NT2/D1 (cell line): Measurements from ENCODE around the gene FAM174C.
"Not testable (repeated sequence)": the region's sequence is repeated elsewhere in the genome, so short reads cannot be mapped to it uniquely, and the experiment has no call there.

Experiments used
- DNase-seq: peaks from one replicate; pipeline ENCODE4 v3.0.0-alpha.2; 2011; ENCODE audit warnings: low read depth, low spot score
- H3K27me3 ChIP-seq: 2 replicates; pipeline ENCODE4 v1.6.0; 2011; ENCODE audit warnings: mild to moderate bottlenecking; ENCODE audit not compliant: insufficient read length, insufficient read depth
- H3K36me3 ChIP-seq: 2 replicates; pipeline ENCODE4 v1.6.1; 2011; ENCODE audit warnings: mild to moderate bottlenecking, low read length, mixed read lengths; ENCODE audit not compliant: insufficient read depth, insufficient read length
- H3K4me1 ChIP-seq: 2 replicates; pipeline ENCODE4 v1.5.1; 2011; ENCODE audit not compliant: insufficient read depth, insufficient read length
- H3K4me3 ChIP-seq: 2 replicates; pipeline ENCODE4 v1.5.1; 2011; ENCODE audit warnings: low read depth; ENCODE audit not compliant: insufficient read length
- H3K9ac ChIP-seq: 2 replicates; pipeline ENCODE4 v1.6.0; 2011; ENCODE audit warnings: low read depth; ENCODE audit not compliant: insufficient read length
- H3K9me3 ChIP-seq: 2 replicates; pipeline ENCODE4 v1.5.1; 2011; ENCODE audit warnings: mild to moderate bottlenecking, low read length; ENCODE audit not compliant: insufficient read depth
- SUZ12 ChIP-seq: IDR thresholded peaks from 2 replicates; pipeline ENCODE4 v1.6.1; 2011; ENCODE audit not compliant: insufficient read length, insufficient read depth; ENCODE audit errors: extremely low read depth
- YY1 ChIP-seq: IDR thresholded peaks from 2 replicates; pipeline ENCODE4 v1.6.1; 2011; ENCODE audit not compliant: insufficient read length, insufficient read depth
- ZNF274 ChIP-seq: IDR thresholded peaks from 2 replicates; pipeline ENCODE4 v1.6.1; 2011; ENCODE audit warnings: mild to moderate bottlenecking, low read depth, low read length

Gene FAM174C

DNA sequence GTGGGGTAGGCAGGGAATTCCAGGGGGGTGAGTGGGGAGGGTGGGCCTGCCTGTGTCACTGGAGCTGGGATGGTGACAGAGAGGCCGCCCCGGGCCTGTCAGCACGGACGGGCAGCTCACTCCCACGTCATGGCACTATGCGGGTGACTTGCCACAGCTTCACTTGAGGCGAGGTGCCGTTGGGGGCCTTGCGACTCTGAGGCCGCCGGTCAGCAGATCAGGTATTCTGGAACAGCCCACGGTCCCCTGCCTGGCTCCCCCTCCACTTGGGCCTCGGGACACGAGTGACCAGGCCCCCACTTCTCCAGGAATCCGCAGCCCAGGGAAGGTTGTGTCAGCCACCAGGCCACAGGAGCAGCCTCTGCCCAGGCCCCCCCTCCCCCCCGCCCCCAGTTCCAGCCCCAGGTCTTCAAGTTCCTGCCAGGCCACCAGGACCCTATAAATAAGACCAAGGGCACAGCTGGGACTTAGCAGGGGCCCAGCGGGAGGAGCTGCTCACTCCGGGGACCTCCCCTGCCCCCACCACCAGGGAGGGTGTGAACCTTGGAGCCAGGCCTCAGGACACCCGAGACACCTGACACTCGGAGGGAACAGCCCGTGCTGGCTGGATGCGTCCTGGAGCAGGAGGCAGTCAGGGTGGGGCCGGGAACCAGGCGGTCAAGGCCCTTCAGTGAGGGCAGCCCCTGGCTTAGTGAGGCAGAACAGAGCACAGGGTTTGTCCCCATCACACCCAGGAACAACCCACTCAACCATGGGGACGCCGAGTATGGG is 29.7 kb upstream of the FAM174C start:
- H3K9ac ChIP-seq = peak overlapping the region; percentile 25
- TF ChIP-seq YY1 (no peak), SUZ12 (no peak), ZNF274 (no peak)
- peaks cover 3% of the 10 kb centered on the region for H3K27me3 ChIP-seq
- peaks cover 42% of the 10 kb centered on the region for H3K36me3 ChIP-seq
- no peaks in the 10 kb centered on the region for H3K9me3 ChIP-seq
- DNase-seq = no peak
- H3K4me1 ChIP-seq = peaks cover 34% of the 10 kb centered on the region
- no peak overlapping the region for H3K4me3 ChIP-seq

DNA sequence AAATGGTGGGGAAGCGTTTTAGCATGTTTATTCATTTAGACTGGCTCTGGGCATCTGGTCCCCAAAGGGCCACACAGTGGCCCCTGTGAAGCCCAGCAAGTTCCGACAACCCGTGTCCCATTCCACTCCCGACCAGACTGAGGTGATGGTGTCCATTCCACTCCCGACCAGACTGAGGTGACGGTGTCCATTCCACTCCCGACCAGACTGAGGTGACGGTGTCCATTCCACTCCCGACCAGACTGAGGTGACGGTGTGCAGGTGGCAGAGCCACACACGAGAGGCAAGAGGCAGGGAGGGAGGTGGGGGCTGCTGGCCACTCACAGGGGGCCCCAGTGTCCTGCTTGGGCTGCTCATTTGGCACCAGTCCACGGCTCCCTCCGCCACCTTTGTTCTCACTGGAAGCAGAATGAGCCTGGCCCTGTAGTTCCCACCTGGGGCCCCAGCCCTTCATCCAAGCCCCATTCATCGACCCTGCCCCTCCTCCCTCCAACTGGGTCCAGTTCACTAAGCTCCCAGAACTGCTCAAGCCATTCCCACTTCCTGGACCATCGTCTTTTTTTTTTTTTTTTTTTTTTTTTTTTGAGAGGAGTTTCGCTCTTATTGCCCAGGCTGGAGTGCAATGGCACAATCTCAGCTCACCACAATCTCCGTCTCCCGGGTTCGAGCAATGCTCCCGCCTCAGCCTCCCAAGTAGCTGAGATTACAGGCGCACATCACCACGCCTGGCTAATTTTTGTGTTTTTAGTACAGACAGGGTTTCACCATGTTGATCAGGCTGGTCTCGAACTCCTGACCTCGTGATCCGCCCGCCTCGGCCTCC is 28.9 kb upstream of the FAM174C start:
- DNase-seq = not testable (repeated sequence)

DNA sequence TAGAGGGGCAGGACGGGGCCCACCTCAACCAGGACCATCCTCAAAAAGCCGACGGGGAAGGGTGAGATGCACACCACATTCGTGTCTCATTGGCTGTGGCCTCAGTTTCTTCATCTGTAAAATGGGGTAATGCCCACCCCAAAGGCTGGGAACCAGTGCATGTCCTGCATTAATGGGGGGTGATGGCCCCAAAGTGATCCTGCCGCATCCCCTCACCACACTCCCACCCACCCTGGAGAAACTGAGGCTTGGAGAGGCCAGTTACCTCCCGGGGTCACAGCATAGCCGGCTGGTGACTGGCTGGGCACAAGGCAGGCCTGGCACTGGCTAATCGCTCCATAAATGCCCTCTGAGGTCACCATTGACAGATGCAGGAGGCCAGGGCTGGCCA is 27.6 kb upstream of the FAM174C start:
- H3K9ac ChIP-seq = peak overlapping the region; percentile 69
- H3K4me1 ChIP-seq = peaks cover 24% of the 10 kb centered on the region
- DNase-seq = no peak
- no peaks in the 10 kb centered on the region for H3K9me3 ChIP-seq
- peak overlapping the region; percentile 74 for H3K4me3 ChIP-seq
- H3K36me3 ChIP-seq = peaks cover 47% of the 10 kb centered on the region
- TF ChIP-seq YY1 = no peak
- no peak for TF ChIP-seq SUZ12
- no peak for TF ChIP-seq ZNF274
- H3K27me3 ChIP-seq = no peaks in the 10 kb centered on the region

More for the DNA sequence above, 28.9 kb upstream of the FAM174C start:
- Histone ChIP-seq H3K9ac (peak overlapping the region; percentile 14), H3K4me1 (peaks cover 30% of the 10 kb centered on the region), H3K36me3 (peaks cover 47% of the 10 kb centered on the region)
- not testable (repeated sequence) for H3K4me3 ChIP-seq, H3K9me3 ChIP-seq, H3K27me3 ChIP-seq

DNA sequence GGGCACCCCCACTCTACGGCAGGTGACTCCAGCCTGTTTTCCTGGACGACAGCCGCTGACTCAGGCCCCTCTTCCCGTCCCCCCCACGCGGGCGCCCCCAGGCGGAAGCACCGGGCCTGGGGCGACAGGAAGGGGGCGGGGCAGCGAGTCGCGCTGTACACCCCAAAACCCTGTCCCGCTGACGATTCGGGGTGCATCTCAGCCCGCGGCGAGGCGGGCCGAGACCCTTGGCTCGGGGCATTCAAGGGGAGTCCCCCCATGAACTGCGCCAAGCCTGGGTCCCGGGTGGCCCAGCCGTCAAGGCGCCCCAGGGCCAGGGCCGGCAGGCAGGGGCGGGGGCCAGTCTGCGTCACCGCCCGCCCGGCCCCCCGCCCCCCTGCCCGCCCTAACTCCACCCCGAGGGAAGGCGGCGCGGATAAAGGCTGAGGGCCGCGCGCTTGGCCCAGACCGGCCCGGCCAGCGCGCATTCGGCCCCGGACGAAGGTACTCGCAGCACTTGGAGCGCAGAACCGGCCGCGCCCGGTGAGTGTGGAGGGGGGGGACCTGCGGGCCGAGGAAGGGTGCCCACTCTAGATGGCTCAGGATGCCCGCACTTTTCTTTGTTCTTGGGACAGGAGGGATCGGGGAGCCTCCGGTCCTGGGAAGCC is 27.1 kb upstream of the FAM174C start, which contains the start of gene MIDN:
MIDN (plus strand) TSS at position 445 of the 647 bp plus-strand sequence. CDS start 1,714 bp downstream, outside the sequence.
- TF ChIP-seq YY1 = no peak
- TF ChIP-seq ZNF274 = no peak
- TF ChIP-seq SUZ12 = no peak
- H3K4me1 ChIP-seq = peaks cover 24% of the 10 kb centered on the region
- DNase-seq = no peak
- no peaks in the 10 kb centered on the region for H3K9me3 ChIP-seq
- no peaks in the 10 kb centered on the region for H3K27me3 ChIP-seq
- peaks cover 44% of the 10 kb centered on the region for H3K36me3 ChIP-seq
- peak within 1 kb of the TSS; percentile 93 for H3K9ac ChIP-seq
- H3K4me3 ChIP-seq = peak within 1 kb of the TSS; percentile 74

DNA sequence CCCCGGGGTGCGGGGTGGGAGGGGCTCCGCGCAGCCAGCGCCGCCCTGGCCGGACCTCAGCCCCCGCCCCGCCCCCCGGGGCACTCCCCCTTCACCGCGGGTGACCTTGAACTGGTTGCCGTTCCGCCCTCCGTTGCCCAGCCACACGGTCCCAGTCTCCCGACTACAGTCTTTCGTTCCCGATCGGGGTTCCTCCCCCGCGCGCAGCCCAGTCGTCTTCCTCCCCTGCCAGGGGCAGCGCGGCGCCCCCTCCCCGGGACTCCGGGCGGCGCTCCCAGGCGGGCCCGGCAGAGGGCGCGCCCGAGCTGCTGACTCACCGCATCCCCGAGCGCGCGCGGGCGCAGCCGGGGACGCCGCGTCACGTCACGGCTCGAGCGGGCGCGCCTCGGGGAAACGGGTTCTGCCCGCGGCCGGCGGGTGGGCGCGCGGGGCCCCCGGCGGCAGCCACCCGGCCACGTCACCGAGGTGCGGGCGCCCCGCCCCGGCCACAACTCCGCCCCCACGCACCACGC is 26.5 kb upstream of the FAM174C start:
- no peak for TF ChIP-seq SUZ12
- TF ChIP-seq YY1 = no peak
- no peak for TF ChIP-seq ZNF274
- Histone ChIP-seq H3K4me1 (peaks cover 28% of the 10 kb centered on the region), H3K4me3 (peak overlapping the region; percentile 74), H3K27me3 (no peaks in the 10 kb centered on the region), H3K9ac (peak overlapping the region; percentile 93), H3K36me3 (peaks cover 44% of the 10 kb centered on the region), H3K9me3 (no peaks in the 10 kb centered on the region)
- DNase-seq = no peak

DNA sequence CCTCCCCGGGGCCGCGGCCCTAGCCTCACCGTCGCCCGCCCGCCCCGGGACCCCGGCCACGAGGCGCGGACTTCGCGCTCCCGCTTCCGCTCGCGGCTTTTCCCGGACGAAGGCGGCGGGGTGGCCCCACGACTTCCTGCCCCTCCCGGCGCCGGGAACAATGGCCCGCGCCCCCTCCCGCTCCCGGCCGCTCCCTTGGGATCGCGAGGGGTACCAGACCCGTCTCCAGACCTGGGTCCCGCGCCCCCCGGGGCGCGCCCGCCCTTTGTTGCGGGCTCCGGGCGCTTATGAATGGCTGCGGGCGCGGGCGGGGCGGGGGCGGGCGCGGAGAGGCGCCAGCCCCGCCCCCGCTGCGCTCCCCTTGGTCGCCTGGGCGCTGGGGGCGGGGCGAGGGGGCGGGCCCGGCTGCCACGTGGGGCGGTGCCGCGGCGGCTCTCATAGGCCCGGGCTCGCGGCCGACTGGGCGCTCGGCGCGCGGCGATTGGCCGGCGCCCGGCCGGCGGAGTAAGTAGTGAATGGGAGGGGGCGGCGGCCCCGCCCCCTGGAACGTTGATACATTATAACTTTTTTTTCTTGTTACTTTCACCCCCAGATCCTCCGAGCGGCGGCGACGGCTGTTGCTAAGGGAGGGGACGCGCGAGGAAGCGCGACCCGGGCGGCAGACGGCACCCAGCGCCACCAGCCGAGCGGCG is 25.9 kb upstream of the FAM174C start:
- Histone ChIP-seq H3K27me3 (no peaks in the 10 kb centered on the region), H3K4me1 (peaks cover 28% of the 10 kb centered on the region), H3K9me3 (no peaks in the 10 kb centered on the region), H3K36me3 (peaks cover 44% of the 10 kb centered on the region), H3K4me3 (peak overlapping the region; percentile 92), H3K9ac (peak overlapping the region; percentile 93)
- TF ChIP-seq SUZ12 (no peak), YY1 (no peak), ZNF274 (no peak)
- DNase-seq = peak; percentile 91
